ENCODE data around the gene MAPKAP1. TPM values are rescaled to one million over a fixed set of nuclear protein-coding genes. Genes with fewer than 3 reads are reported as not detected.

Gene MAPKAP1
- total RNA-seq, 2 experiments from 2014 or later = 53.2 to 59.4 TPM

- H3K4me1 Mint-ChIP-seq = no peaks in the 10 kb centered on the region
- H3K27me3 Mint-ChIP-seq = no peaks in the 10 kb centered on the region
- H3K4me3 Mint-ChIP-seq = no peak overlapping the region
- H3K36me3 Mint-ChIP-seq = no peaks in the 10 kb centered on the region
- no peak overlapping the region for H3K27ac Mint-ChIP-seq
- H3K9me3 Mint-ChIP-seq (ENCODE audit: low read depth) = no peaks in the 10 kb centered on the region
- ATAC-seq (no peak), DNase-seq (no peak)
- CTCF ChIA-PET = no interaction called here
These were observed 158.0 kb downstream of the MAPKAP1 start for GRCh38 chr9:125549039-125549438.

- CTCF ChIA-PET = interaction anchor here (1.7 kb wide), 1 partner anchor 11 kb away, joined by 4 read pairs; no protein-coding TSS in a partner anchor
- H3K4me3 Mint-ChIP-seq = no peak overlapping the region
- H3K36me3 Mint-ChIP-seq = no peaks in the 10 kb centered on the region
These were observed 158.9 kb downstream of the MAPKAP1 start for GRCh38 chr9:125548141-125548540.

GRCh38 chr9:125547368-125547767 is 159.6 kb downstream of the MAPKAP1 start:
- Mint-ChIP-seq H3K4me1 (no peaks in the 10 kb centered on the region), H3K9me3 (ENCODE audit: low read depth) (no peaks in the 10 kb centered on the region), H3K27ac (no peak overlapping the region), H3K27me3 (no peaks in the 10 kb centered on the region), H3K4me3 (no peak overlapping the region), H3K36me3 (no peaks in the 10 kb centered on the region)
- DNase-seq (no peak), ATAC-seq (no peak)
- CTCF ChIA-PET = interaction anchor here (1.7 kb wide), 1 partner anchor 11 kb away, joined by 4 read pairs; no protein-coding TSS in a partner anchor

More at GRCh38 chr9:125548141-125548540, 158.9 kb downstream of the MAPKAP1 start:
- H3K9me3 Mint-ChIP-seq (ENCODE audit: low read depth) = no peaks in the 10 kb centered on the region
- no peaks in the 10 kb centered on the region for H3K4me1 Mint-ChIP-seq
- no peaks in the 10 kb centered on the region for H3K27me3 Mint-ChIP-seq
- ATAC-seq (no peak), DNase-seq (no peak)
- no peak overlapping the region for H3K27ac Mint-ChIP-seq

GRCh38 chr9:125545845-125546244 is 161.2 kb downstream of the MAPKAP1 start:
- no peaks in the 10 kb centered on the region for H3K4me1 Mint-ChIP-seq

GRCh38 chr9:125544988-125545651 is 161.9 kb downstream of the MAPKAP1 start:
- CTCF ChIA-PET = interaction anchor here (1.9 kb wide), 1 partner anchor 13 kb away, joined by 9 read pairs; no protein-coding TSS in a partner anchor
- DNase-seq = no peak
- Mint-ChIP-seq H3K4me3 (no peak overlapping the region), H3K36me3 (peaks cover 3% of the 10 kb centered on the region), H3K27me3 (no peaks in the 10 kb centered on the region), H3K4me1 (no peaks in the 10 kb centered on the region), H3K9me3 (ENCODE audit: low read depth) (no peaks in the 10 kb centered on the region), H3K27ac (no peak overlapping the region)
- no peak for ATAC-seq

More at GRCh38 chr9:125545845-125546244, 161.2 kb downstream of the MAPKAP1 start:
- no peaks in the 10 kb centered on the region for H3K27me3 Mint-ChIP-seq
- H3K36me3 Mint-ChIP-seq = peaks cover 2% of the 10 kb centered on the region
- CTCF ChIA-PET = no interaction called here
- DNase-seq (no peak), ATAC-seq (no peak)
- H3K9me3 Mint-ChIP-seq (ENCODE audit: low read depth) = no peaks in the 10 kb centered on the region
- H3K4me3 Mint-ChIP-seq = no peak overlapping the region
- no peak overlapping the region for H3K27ac Mint-ChIP-seq

GRCh38 chr9:125544484-125544883 is 162.5 kb downstream of the MAPKAP1 start:
- no peak for DNase-seq
- ATAC-seq = no peak
- Mint-ChIP-seq H3K36me3 (peaks cover 5% of the 10 kb centered on the region), H3K9me3 (ENCODE audit: low read depth) (no peaks in the 10 kb centered on the region), H3K4me3 (no peak overlapping the region), H3K27me3 (no peaks in the 10 kb centered on the region), H3K4me1 (no peaks in the 10 kb centered on the region), H3K27ac (no peak overlapping the region)
- CTCF ChIA-PET = interaction anchor here (0.9 to 1.9 kb wide), 2 partner anchors 14 to 137 kb away, joined by 3 to 9 read pairs; no protein-coding TSS in a partner anchor

GRCh38 chr9:125541840-125542243 is 165.2 kb downstream of the MAPKAP1 start:
- no peak for ATAC-seq
- Mint-ChIP-seq H3K27me3 (no peaks in the 10 kb centered on the region), H3K4me3 (no peak overlapping the region), H3K27ac (no peak overlapping the region), H3K36me3 (peaks cover 7% of the 10 kb centered on the region), H3K4me1 (no peaks in the 10 kb centered on the region), H3K9me3 (ENCODE audit: low read depth) (no peaks in the 10 kb centered on the region)
- CTCF ChIA-PET = interaction anchor here (1.0 to 2.5 kb wide), 3 partner anchors 10 to 17 kb away, joined by 3 to 14 read pairs (median 3); no protein-coding TSS in a partner anchor
- no peak for DNase-seq

GRCh38 chr9:125540497-125540896 is 166.5 kb downstream of the MAPKAP1 start:
- no peak for ATAC-seq

GRCh38 chr9:125538092-125538473 is 168.9 kb downstream of the MAPKAP1 start:
- no peak for ATAC-seq
- H3K27ac Mint-ChIP-seq = no peak overlapping the region

More at GRCh38 chr9:125540497-125540896, 166.5 kb downstream of the MAPKAP1 start:
- Mint-ChIP-seq H3K4me1 (no peaks in the 10 kb centered on the region), H3K9me3 (ENCODE audit: low read depth) (no peaks in the 10 kb centered on the region), H3K27ac (no peak overlapping the region), H3K36me3 (peaks cover 7% of the 10 kb centered on the region), H3K27me3 (no peaks in the 10 kb centered on the region), H3K4me3 (no peak overlapping the region)
- CTCF ChIA-PET = interaction anchor here (2.5 kb wide), 1 partner anchor 9 kb away, joined by 14 read pairs; no protein-coding TSS in a partner anchor
- no peak for DNase-seq

GRCh38 chr9:125537442-125538091 is 169.4 kb downstream of the MAPKAP1 start:
- no peak for DNase-seq
- CTCF ChIA-PET = interaction anchor here (1.0 kb wide), 1 partner anchor 21 kb away, joined by 3 read pairs; no protein-coding TSS in a partner anchor
- no peaks in the 10 kb centered on the region for H3K27me3 Mint-ChIP-seq
- H3K9me3 Mint-ChIP-seq (ENCODE audit: low read depth) = no peaks in the 10 kb centered on the region
- no peaks in the 10 kb centered on the region for H3K4me1 Mint-ChIP-seq
- ATAC-seq = no peak
- peaks cover 7% of the 10 kb centered on the region for H3K36me3 Mint-ChIP-seq
- no peak overlapping the region for H3K4me3 Mint-ChIP-seq
- no peak overlapping the region for H3K27ac Mint-ChIP-seq

More at GRCh38 chr9:125538092-125538473, 168.9 kb downstream of the MAPKAP1 start:
- no peaks in the 10 kb centered on the region for H3K4me1 Mint-ChIP-seq
- no peaks in the 10 kb centered on the region for H3K27me3 Mint-ChIP-seq
- CTCF ChIA-PET = interaction anchor here (1.0 kb wide), 1 partner anchor 20 kb away, joined by 3 read pairs; no protein-coding TSS in a partner anchor
- no peaks in the 10 kb centered on the region for H3K9me3 Mint-ChIP-seq (ENCODE audit: low read depth)
- no peak for DNase-seq
- no peak overlapping the region for H3K4me3 Mint-ChIP-seq
- H3K36me3 Mint-ChIP-seq = peaks cover 7% of the 10 kb centered on the region

- H3K4me1 Mint-ChIP-seq = no peaks in the 10 kb centered on the region
- no peaks in the 10 kb centered on the region for H3K9me3 Mint-ChIP-seq (ENCODE audit: low read depth)
- no peaks in the 10 kb centered on the region for H3K27me3 Mint-ChIP-seq
- H3K36me3 Mint-ChIP-seq = peaks cover 7% of the 10 kb centered on the region
- no peak for ATAC-seq
- CTCF ChIA-PET = interaction anchor here (1.3 kb wide), 1 partner anchor 23 kb away, joined by 4 read pairs; no protein-coding TSS in a partner anchor
- no peak overlapping the region for H3K27ac Mint-ChIP-seq
- DNase-seq = no peak
- no peak overlapping the region for H3K4me3 Mint-ChIP-seq
These were observed 170.2 kb downstream of the MAPKAP1 start for GRCh38 chr9:125536776-125537175.

GRCh38 chr9:125536167-125536772 is 170.7 kb downstream of the MAPKAP1 start:
- Mint-ChIP-seq H3K9me3 (ENCODE audit: low read depth) (no peaks in the 10 kb centered on the region), H3K27me3 (no peaks in the 10 kb centered on the region), H3K4me3 (no peak overlapping the region), H3K4me1 (no peaks in the 10 kb centered on the region), H3K36me3 (peaks cover 7% of the 10 kb centered on the region), H3K27ac (no peak overlapping the region)
- no peak for ATAC-seq
- CTCF ChIA-PET = interaction anchor here (1.1 to 1.3 kb wide), 2 partner anchors 23 to 73 kb away, joined by 3 to 4 read pairs; no protein-coding TSS in a partner anchor
- no peak for DNase-seq

- CTCF ChIA-PET = interaction anchor here (1.1 kb wide), 1 partner anchor 72 kb away, joined by 3 read pairs; no protein-coding TSS in a partner anchor
- Mint-ChIP-seq H3K4me1 (peaks cover 7% of the 10 kb centered on the region), H3K9me3 (ENCODE audit: low read depth) (no peaks in the 10 kb centered on the region), H3K4me3 (no peak overlapping the region), H3K27ac (no peak overlapping the region), H3K27me3 (no peaks in the 10 kb centered on the region), H3K36me3 (peaks cover 5% of the 10 kb centered on the region)
- DNase-seq = no peak
- ATAC-seq = no peak
These were observed 171.9 kb downstream of the MAPKAP1 start for GRCh38 chr9:125534971-125535701.

Measured in activated CD8-positive, alpha-beta memory T cell treated with anti-CD3 and anti-CD28 coated beads, Interleukin-2, amount 10 ng/mL, durations not matched to agents 7 days and 5 days (primary cell).